ENCODE results near the gene RNF217.
"Not testable (repeated sequence)": the region's sequence is repeated elsewhere in the genome, so short reads cannot be mapped to it uniquely, and the experiment has no call there.

The RNF217 gene

DNA sequence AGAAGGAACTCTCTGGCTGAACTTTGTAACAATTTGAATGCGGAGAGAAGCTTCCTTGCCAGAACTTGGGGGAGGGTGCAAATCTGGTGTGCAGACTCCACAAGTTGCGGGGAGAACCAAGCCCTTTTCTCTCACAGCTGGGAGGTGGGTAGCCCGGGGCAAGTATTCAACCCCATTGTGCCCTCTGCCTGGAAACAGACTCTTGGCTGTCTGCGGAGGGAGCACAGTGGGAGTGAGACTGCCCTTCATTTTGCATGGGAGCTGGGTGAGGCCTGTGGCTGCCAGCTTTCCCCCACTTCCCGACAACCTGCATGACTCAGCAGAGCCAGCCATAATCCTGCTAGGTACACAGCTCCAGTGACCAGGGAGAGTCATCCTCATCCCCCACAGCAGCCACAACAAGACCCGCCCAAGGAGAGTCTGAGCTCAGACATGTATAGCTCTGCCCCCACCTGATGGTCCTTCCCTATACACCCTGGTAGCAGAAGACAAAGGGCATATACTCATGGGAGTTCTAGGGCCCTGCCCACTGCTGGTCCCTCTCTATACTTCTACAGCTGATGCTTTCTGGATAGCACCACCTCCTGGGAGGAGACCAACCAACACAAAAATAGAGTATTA is 161.9 kb downstream of the RNF217 start:
- no peak for DNase-seq (ENCODE audit: low read depth in 2 of 2)

- not testable (repeated sequence) for DNase-seq (ENCODE audit: low read depth in 2 of 2)
Observed at GRCh38 chr6:125125856-125126255, 163.6 kb downstream of the RNF217 start.

- DNase-seq (ENCODE audit: low read depth in 2 of 2): no peak
Observed at GRCh38 chr6:125129354-125129753, 167.1 kb downstream of the RNF217 start.

DNA sequence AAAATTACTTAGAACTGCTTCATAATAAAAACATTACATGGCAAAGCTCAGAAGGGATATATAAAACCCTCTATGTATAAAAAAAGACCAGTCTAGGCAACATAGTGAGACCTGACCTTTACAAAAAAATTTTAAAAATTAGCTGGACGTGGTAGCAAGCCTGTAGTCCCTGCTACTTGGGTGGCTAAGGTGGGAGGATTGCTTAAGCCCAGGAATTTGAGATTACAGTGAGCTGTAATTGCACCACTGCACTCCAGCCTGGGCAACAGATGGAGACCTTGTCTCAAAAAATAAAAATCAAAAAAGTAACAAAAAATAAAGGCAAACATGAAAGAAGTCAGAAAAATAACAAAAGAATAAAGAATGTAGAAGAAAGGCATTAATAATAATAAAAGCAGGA is 169.8 kb downstream of the RNF217 start:
- DNase-seq (ENCODE audit: low read depth in 2 of 2): no peak

GRCh38 chr6:125136378-125136777 is 174.1 kb downstream of the RNF217 start:
- no peak for DNase-seq (ENCODE audit: low read depth in 2 of 2)

DNA sequence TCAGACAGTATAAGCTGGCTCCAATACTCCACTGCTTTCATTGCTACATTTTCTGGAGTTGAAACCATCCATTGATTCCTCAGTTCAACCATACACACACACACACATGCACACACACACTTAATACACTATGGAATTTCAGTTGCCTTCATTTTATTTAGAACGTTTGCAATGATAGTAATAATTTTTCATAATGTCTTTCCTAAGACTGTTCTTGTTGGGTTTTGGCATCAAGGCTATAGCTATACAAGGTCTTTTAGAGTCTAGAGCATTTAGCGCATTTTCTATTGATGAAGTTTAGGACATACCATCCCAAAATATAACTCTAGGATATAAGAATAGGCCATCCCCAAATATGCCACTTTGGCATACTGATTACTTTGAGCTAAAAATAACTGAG is 175.8 kb downstream of the RNF217 start:
- DNase-seq (ENCODE audit: low read depth in 2 of 2): no peak

DNA sequence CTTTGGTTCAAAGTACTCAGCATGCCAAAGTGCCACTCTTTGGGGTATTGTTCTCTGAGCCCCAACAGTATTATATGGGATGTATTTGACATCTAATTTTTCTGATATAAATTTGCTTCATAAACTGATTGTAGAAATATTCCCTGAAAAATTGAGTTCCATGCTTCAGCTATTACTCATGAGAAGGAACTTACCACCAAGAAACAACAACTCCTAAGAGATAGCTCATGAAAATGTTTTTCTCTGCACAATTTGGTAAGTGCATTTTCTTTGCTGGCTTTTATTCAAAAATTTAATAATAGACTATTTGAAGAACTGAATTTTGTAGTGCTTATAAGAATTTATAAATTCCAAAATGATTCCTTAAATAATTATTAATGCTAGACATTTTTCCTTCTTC is 178.6 kb downstream of the RNF217 start:
- DNase-seq (ENCODE audit: low read depth in 2 of 2): no peak
